ENCODE data around the gene TWF1. TPM values are rescaled to one million over a fixed set of nuclear protein-coding genes. Genes with fewer than 3 reads are reported as not detected.

Gene TWF1
- total RNA-seq, 4 donors from 2014 or later = 88.2 to 126 (median 111) TPM

- Histone ChIP-seq H3K36me3 (peaks cover 0 to 11% of the 10 kb centered on the region in 2 donors), H3K27me3 (no peaks in the 10 kb centered on the region), H3K9me3 (no peaks in the 10 kb centered on the region), H3K4me3 (no peak overlapping the region), H3K4me1 (peaks cover 0 to 7% (median 0%) of the 10 kb centered on the region in 3 donors), H3K27ac (no peak overlapping the region)
- ATAC-seq = no peak
- TF ChIP-seq POLR2A (IDR thresholded peaks at IDR 0.05) (no peak), POLR2AphosphoS5 (IDR thresholded peaks at IDR 0.05) (no peak), EP300 (IDR thresholded peaks at IDR 0.05) (no peak), CTCF (IDR thresholded peaks at IDR 0.05) (no peak)
- WGBS, 2 donors (ENCODE audit: low coverage in 1 of 2) = 88 to 100% methylated on average over 1 of the region's 1 CpG
Observed at GRCh38 chr12:43842259-43842658, 36.1 kb upstream of the TWF1 start.

GRCh38 chr12:43841253-43841652, 35.1 kb upstream of the TWF1 start:
- Histone ChIP-seq H3K4me1 (peaks cover 0 to 15% (median 0%) of the 10 kb centered on the region in 3 donors), H3K9me3 (no peaks in the 10 kb centered on the region), H3K27me3 (no peaks in the 10 kb centered on the region), H3K27ac (no peak overlapping the region), H3K36me3 (peaks cover 0 to 9% of the 10 kb centered on the region in 2 donors), H3K4me3 (no peak overlapping the region)
- ATAC-seq = no peak
- 79 to 96% methylated on average over 3 of the region's 3 CpGs for WGBS, 2 donors (ENCODE audit: low coverage in 1 of 2)
- TF ChIP-seq CTCF (IDR thresholded peaks at IDR 0.05) = no peak
- TF ChIP-seq EP300 (IDR thresholded peaks at IDR 0.05) = no peak
- no peak for TF ChIP-seq POLR2A (IDR thresholded peaks at IDR 0.05)
- TF ChIP-seq POLR2AphosphoS5 (IDR thresholded peaks at IDR 0.05) = no peak

GRCh38 chr12:43840338-43840737, 34.2 kb upstream of the TWF1 start:
- Histone ChIP-seq H3K36me3 (peaks cover 0 to 6% of the 10 kb centered on the region in 2 donors), H3K27me3 (no peaks in the 10 kb centered on the region), H3K9me3 (no peaks in the 10 kb centered on the region), H3K27ac (no peak overlapping the region), H3K4me3 (no peak overlapping the region), H3K4me1 (peaks cover 0 to 17% (median 0%) of the 10 kb centered on the region in 3 donors)
- TF ChIP-seq POLR2A (IDR thresholded peaks at IDR 0.05) (no peak), POLR2AphosphoS5 (IDR thresholded peaks at IDR 0.05) (no peak), CTCF (IDR thresholded peaks at IDR 0.05) (no peak), EP300 (IDR thresholded peaks at IDR 0.05) (no peak)
- no peak for ATAC-seq
- WGBS, 2 donors (ENCODE audit: low coverage in 1 of 2) = 84 to 97% methylated on average over 4 of the region's 4 CpGs

- WGBS, 2 donors (ENCODE audit: low coverage in 1 of 2) = 0 to 3% methylated on average over 5 of the region's 8 CpGs
- peaks cover 0 to 30% (median 0%) of the 10 kb centered on the region in 3 donors for H3K4me1 ChIP-seq
- peak; percentile 35 for ATAC-seq
- TF ChIP-seq EP300 (IDR thresholded peaks at IDR 0.05) = no peak
- no peak for TF ChIP-seq POLR2A (IDR thresholded peaks at IDR 0.05)
- no peak for TF ChIP-seq POLR2AphosphoS5 (IDR thresholded peaks at IDR 0.05)
- TF ChIP-seq CTCF (IDR thresholded peaks at IDR 0.05) = no peak
- H3K27ac ChIP-seq = peak overlapping the region; percentile 78 to 95 (median 94)
- no peaks in the 10 kb centered on the region for H3K9me3 ChIP-seq
- no peaks in the 10 kb centered on the region for H3K36me3 ChIP-seq
- H3K27me3 ChIP-seq = no peaks in the 10 kb centered on the region
- peak overlapping the region; percentile 70 to 75 for H3K4me3 ChIP-seq
Observed at GRCh38 chr12:43836475-43836989, 30.4 kb upstream of the TWF1 start.
